Measurements from ENCODE around the gene ARNT2.
A peak's percentile ranks its signal among the peaks of the same experiment; 100 is the strongest.

The ARNT2 gene

DNA sequence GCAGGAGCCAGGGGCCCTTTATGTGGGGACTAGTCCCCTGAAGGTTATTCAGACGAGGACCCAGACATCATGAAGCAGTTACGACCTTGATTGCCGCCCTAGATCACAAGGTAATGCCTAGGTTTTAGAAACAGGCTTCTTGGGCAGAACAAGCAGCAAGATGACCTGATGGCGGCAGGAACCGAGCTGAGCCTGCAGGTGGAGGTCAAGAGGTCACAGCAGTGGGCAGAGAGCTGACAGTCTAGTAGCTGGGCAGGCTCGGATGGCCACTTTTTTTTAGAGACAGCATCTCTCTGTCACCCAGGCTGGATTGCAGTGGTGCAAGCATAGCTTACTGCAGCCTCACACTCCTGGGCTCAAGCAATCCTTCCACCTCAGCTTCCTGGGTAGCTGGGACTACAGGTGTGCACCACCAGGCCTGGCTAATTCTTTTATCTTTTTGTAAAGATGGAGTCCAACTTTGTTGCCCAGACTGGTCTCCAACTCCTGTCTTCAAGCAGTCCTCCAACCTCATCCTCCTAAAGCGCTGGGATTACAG, 207.4 kb downstream of the ARNT2 start:
- peaks cover 22% of the 10 kb centered on the region for H3K27me3 Mint-ChIP-seq
- H3K4me1 Mint-ChIP-seq: no peaks in the 10 kb centered on the region
- ATAC-seq (no peak), DNase-seq (no peak)
- H3K9me3 Mint-ChIP-seq: no peaks in the 10 kb centered on the region
- no peak overlapping the region for H3K4me3 Mint-ChIP-seq
- no peak overlapping the region for H3K27ac Mint-ChIP-seq

DNA sequence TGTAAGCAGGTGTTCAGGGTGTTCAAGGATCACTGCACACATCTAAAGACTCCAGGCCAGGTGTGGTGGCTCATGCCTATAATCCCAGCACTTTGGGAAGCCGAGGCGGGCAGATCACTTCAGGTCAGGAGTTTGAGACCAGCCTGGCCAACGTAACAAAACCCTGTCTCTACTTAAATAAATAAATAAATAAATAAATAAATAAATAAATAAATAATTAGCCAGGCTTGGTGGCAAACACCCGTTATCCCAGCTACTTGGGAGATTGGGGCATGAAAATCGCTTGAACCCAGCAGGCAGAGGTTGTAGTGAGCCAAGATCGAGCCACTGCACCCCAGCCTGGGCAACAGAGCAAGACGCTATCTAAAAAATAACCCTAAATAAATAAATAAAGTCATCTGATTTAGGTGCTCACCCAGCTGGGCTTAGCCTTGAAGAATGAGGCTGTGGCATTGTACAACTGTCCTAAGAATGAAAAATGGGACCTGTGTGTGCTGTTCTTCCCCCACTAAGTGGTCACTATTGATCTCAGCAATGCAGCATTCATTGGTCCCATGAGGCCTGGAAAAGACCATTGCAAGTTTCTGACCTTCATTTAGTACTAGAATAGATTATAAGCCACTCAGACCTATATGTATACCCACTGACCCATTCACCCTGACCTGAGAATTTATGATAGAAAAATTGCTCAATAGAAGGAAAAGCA, 208.1 kb downstream of the ARNT2 start:
- no peak for DNase-seq
- Mint-ChIP-seq H3K4me1 (no peaks in the 10 kb centered on the region), H3K9me3 (no peaks in the 10 kb centered on the region), H3K4me3 (no peak overlapping the region), H3K27ac (no peak overlapping the region), H3K27me3 (peaks cover 22% of the 10 kb centered on the region)
- ATAC-seq: no peak

DNA sequence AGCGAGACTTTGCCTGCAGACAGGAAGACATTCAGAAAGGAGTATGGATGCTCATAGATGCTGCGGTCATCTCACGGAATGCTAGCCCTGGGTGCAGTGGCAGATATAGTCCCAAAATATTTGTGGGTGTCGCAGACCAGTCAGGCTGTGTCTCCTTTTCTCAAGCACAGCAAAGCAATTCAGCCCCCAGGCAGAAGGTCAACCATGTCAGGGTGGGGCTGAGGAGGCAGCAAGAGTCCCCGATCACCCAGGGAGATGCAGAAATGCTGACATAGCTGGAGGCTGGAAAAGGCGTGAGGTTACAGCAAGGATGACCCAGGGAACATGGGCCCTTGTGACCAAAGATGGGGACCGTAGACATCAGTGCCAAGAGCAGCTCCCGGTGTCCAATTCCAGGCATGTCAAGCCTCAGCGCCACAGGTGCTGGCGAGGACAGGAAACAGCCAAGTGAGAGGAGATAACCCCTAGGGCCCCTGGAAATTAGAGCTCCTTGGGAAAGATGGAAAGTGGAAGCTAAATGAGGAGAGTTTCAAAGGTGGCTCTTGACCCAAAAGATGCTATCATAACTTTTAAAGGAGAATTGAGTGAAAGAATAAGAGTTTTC, 209.7 kb downstream of the ARNT2 start:
- peaks cover 28% of the 10 kb centered on the region for H3K27me3 Mint-ChIP-seq
- no peak for DNase-seq
- no peak overlapping the region for H3K4me3 Mint-ChIP-seq
- no peaks in the 10 kb centered on the region for H3K4me1 Mint-ChIP-seq
- H3K9me3 Mint-ChIP-seq: no peaks in the 10 kb centered on the region
- no peak for ATAC-seq
- no peak overlapping the region for H3K27ac Mint-ChIP-seq

- ATAC-seq: no peak
- Mint-ChIP-seq H3K27me3 (peaks cover 22% of the 10 kb centered on the region), H3K4me3 (no peak overlapping the region), H3K9me3 (no peaks in the 10 kb centered on the region), H3K27ac (no peak overlapping the region), H3K4me1 (no peaks in the 10 kb centered on the region)
- DNase-seq: no peak
These were observed 210.7 kb downstream of the ARNT2 start for GRCh38 chr15:80614711-80615360.

- no peaks in the 10 kb centered on the region for H3K4me1 Mint-ChIP-seq
- no peak overlapping the region for H3K4me3 Mint-ChIP-seq
- H3K27me3 Mint-ChIP-seq: peaks cover 22% of the 10 kb centered on the region
- H3K9me3 Mint-ChIP-seq: no peaks in the 10 kb centered on the region
- ATAC-seq: no peak
- DNase-seq: no peak
- no peak overlapping the region for H3K27ac Mint-ChIP-seq
These were observed 211.2 kb downstream of the ARNT2 start for GRCh38 chr15:80615361-80615736.

DNA sequence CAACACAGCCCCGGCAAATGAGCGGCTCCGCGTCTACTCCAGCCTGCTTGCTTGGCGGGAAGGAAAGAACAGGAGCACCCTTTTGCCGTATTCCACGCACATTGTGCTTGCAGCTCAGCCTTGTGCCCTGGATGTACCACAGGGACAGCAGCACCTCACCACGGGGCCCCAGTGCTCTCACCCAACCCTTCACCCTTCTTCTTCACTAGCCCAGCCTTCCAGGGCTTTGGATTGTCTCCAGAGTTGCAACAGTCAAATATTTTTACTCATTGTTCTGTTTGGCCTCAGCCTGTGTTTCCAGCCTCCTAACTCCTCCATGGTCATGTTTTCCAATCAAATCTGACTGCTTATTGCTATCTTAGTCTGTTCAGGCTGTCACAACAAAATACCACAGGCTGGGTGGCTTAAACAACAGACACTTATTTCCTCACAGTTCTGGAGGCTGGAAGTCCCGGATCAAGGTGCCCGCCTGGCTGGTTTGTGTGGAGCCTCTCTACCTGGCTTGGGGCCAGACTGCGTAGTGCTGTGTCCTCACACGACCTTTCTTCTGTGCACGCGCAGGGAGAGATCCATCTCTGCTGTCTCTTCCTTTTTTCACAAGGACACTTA, 211.7 kb downstream of the ARNT2 start:
- DNase-seq: no peak
- no peaks in the 10 kb centered on the region for H3K9me3 Mint-ChIP-seq
- H3K4me1 Mint-ChIP-seq: no peaks in the 10 kb centered on the region
- no peak overlapping the region for H3K27ac Mint-ChIP-seq
- H3K27me3 Mint-ChIP-seq: peaks cover 22% of the 10 kb centered on the region
- ATAC-seq: no peak
- no peak overlapping the region for H3K4me3 Mint-ChIP-seq

DNA sequence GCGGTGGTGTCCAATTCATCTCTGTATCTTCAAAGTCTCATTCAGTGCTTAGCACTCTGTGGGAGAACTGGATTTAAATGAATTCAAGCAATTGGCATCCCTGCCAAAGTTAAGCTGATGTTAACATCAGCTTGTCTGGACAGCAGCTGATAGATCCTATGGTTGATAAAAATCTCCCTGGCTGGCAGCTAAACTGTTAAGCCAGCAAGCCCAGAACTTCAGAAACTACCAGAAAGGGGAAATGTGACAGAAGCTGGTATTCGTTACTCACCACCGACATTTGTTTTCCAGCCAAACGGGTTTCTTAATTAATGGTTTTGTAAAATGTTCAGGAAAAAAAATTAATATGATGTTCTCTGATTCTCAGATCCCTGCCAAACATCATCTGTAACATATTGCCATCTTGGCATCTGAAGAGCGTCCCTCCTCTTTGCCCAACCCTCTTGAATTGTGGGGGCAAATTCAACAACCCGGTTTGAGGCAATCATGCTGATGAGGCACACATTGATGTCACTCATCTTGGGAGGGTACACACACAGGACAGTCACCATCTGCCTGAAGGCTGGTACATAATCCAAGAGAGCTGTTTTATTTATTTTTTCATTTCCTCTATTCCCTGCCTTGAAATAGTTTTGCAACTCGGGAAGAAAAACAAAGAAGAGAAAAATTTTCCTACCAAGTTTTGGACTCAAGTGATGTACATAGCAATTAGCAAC, 214.7 kb downstream of the ARNT2 start:
- H3K27me3 Mint-ChIP-seq: peaks cover 20% of the 10 kb centered on the region
- H3K27ac Mint-ChIP-seq: no peak overlapping the region
- peaks cover 5 to 7% of the 10 kb centered on the region in 2 donors for H3K9me3 Mint-ChIP-seq
- no peak for DNase-seq
- ATAC-seq: no peak
- H3K4me1 Mint-ChIP-seq: no peaks in the 10 kb centered on the region
- no peak overlapping the region for H3K4me3 Mint-ChIP-seq

DNA sequence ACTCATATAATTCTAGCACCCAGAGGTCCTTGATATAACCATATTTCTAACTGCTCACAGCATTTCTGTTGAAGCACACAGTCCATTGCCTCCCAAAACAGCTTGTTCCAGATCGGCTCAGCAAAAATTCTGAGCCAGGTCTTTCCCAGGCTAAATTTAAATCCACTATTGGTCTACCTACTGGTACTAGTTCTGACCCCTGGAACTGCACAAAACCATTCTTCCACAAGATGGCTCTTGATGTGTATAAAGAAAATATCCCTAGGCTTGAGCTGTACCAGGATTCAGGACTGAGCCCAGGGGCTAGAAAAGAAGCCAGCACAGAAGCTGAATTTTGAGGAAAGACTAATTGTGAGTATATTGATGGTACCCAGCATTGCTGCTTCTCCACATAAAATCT, 215.5 kb downstream of the ARNT2 start:
- H3K27me3 Mint-ChIP-seq: peaks cover 11% of the 10 kb centered on the region
- ATAC-seq: no peak
- no peak overlapping the region for H3K4me3 Mint-ChIP-seq

DNA sequence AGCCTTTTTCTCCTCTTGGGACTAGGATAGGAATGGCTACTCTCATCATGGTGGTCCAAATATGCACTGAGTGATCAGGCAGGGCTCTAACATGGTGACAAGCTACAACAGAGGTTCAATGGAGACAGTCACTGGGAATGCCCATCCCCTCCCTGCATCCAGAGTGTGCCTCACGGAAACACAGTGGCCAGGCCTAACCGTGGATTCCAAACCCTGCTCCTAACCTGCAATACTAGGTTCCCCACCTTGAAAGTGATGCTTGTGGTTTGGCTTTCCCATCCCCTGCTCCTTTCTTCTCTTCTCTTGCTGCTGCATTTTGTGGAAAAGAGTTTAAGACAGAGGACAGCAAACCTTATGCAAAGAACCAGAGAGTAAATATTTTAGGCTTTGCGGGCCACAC, 216.0 kb downstream of the ARNT2 start:
- Mint-ChIP-seq H3K27ac (no peak overlapping the region), H3K4me3 (no peak overlapping the region), H3K4me1 (no peaks in the 10 kb centered on the region), H3K27me3 (peaks cover 11% of the 10 kb centered on the region), H3K9me3 (peaks cover 5 to 7% of the 10 kb centered on the region in 2 donors)
- ATAC-seq (no peak), DNase-seq (no peak)

More for the DNA sequence above, 215.5 kb downstream of the ARNT2 start:
- Mint-ChIP-seq H3K9me3 (peaks cover 5 to 7% of the 10 kb centered on the region in 2 donors), H3K27ac (no peak overlapping the region), H3K4me1 (no peaks in the 10 kb centered on the region)
- no peak for DNase-seq

DNA sequence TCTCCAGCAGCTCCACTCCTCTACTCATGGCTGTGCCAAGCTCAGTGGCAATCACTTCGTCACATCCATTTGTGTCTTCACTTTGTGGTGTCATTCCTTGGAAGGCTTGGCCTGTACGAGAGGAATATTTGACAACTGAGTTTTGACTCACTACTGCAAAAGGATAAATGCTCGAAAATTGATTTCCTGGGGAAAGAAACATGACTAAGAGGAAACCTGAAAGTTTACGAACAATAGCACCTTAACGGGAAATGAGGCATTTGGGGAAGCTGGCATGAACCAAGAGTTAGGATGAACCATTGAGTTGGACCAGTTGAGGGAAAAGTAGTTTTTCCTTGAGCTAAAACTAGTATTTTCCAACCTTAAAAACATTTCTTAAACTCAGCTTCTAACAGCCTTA, 216.7 kb downstream of the ARNT2 start:
- Mint-ChIP-seq H3K4me1 (no peaks in the 10 kb centered on the region), H3K27ac (no peak overlapping the region), H3K4me3 (no peak overlapping the region), H3K9me3 (peaks cover 5 to 7% of the 10 kb centered on the region in 2 donors), H3K27me3 (peaks cover 11% of the 10 kb centered on the region)
- no peak for DNase-seq
- no peak for ATAC-seq

DNA sequence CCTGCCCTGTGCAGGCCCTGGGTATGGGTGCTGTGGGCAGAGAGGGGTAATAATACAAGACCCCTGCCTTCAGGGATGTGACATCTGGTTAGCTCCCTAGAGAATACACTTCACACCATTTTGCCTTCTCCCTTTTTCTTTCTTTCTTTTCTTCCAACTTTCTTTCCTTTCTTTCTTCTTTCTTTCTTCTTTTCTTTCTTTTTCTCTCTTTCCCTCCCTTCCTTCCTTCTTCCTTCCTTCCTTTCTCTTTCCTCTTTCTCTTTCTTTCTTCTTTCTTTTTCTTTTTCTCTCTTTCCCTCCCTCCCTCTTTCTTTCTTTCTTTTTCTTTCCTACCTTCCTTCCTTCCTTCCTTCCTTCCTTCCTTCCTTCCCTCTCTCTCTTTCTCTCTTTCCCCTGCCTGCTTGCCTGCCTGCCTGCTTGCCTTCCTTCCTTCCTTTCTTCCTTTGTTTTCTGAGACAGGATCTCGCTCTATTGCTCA, 222.5 kb downstream of the ARNT2 start:
- Mint-ChIP-seq H3K4me1 (no peaks in the 10 kb centered on the region), H3K4me3 (no peak overlapping the region), H3K27ac (no peak overlapping the region), H3K27me3 (no peaks in the 10 kb centered on the region), H3K9me3 (peaks cover 5 to 7% of the 10 kb centered on the region in 2 donors)
- DNase-seq: no peak
- no peak for ATAC-seq

DNA sequence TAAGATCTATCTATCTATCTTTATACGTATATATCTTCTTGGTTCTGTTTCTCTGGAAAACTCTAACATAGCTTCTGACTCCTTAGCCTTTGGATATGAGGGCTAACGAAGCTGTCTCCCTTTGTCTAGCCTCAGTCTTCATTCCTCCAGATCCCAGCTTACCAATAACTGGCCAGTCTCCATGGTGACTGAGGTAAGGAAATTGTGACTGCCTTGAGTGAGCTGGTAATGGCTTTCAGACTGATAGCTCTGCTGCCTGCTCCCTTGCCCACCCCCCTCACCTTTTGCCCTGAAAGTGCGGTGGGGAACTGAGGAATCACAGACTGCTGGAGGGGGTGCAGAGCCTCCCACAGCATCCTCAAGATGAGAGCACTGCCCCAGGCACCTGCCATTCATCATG, 225.2 kb downstream of the ARNT2 start:
- Mint-ChIP-seq H3K27me3 (no peaks in the 10 kb centered on the region), H3K27ac (peak overlapping the region in 1 of 2 donors; percentile 84), H3K9me3 (no peaks in the 10 kb centered on the region), H3K4me3 (no peak overlapping the region), H3K4me1 (no peaks in the 10 kb centered on the region)
- DNase-seq (no peak), ATAC-seq (no peak)

DNA sequence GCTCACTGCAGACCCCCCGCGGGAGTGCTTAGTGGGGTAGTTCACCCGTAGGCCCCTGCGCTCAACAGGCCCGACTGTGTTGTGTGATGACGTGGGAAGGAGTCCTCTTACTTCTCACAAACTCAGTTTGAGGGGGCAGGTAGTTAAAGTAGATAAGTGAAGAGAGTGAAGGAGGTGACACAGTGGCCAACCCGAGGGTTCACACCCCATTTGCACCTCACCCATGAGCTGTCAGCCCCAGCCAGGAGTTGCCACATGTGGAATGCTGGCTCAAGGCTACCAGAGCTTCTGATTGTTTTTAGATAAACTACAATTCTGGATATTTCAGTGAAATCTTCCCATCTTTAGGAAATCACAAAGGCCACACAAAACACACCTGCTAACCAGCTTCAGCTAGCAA, 226.8 kb downstream of the ARNT2 start:
- no peaks in the 10 kb centered on the region for H3K4me1 Mint-ChIP-seq
- no peaks in the 10 kb centered on the region for H3K9me3 Mint-ChIP-seq
- no peak for DNase-seq
- H3K27me3 Mint-ChIP-seq: peaks cover 13% of the 10 kb centered on the region
- H3K27ac Mint-ChIP-seq: no peak overlapping the region
- no peak for ATAC-seq
- no peak overlapping the region for H3K4me3 Mint-ChIP-seq

DNA sequence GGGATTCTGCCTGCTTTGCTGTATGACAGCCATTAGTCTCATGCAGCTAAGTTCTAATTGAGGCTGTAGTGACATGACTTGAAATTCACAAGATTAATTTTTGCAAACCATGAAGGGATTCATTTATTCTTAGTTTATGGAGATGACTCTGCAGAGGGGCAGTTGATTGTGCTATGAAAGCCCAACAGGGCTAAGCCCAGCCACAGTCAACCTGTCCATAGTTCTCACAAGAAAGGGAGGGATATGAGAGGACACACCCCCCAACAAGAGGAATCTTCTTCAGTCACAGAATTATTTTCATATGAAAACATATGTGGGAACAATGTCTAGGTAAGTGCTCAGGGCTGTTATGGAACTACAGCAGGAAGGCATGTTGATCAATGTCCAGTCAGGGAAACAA, 229.0 kb downstream of the ARNT2 start:
- DNase-seq (no peak), ATAC-seq (no peak)
- Mint-ChIP-seq H3K27ac (no peak overlapping the region), H3K27me3 (peaks cover 13% of the 10 kb centered on the region), H3K4me3 (no peak overlapping the region), H3K9me3 (no peaks in the 10 kb centered on the region), H3K4me1 (no peaks in the 10 kb centered on the region)

- ATAC-seq: no peak
- no peak for DNase-seq
- H3K4me1 Mint-ChIP-seq: no peaks in the 10 kb centered on the region
- H3K27ac Mint-ChIP-seq: no peak overlapping the region
- H3K9me3 Mint-ChIP-seq: no peaks in the 10 kb centered on the region
- H3K4me3 Mint-ChIP-seq: no peak overlapping the region
- peaks cover 13% of the 10 kb centered on the region for H3K27me3 Mint-ChIP-seq
These were observed 231.8 kb downstream of the ARNT2 start for GRCh38 chr15:80635953-80636352.

Data from stimulated activated naive CD8-positive, alpha-beta T cell treated with anti-CD3 and anti-CD28 coated beads, Interleukin-15, amount 100 ng/mL, for 72 hours (primary cell).